GM21717 (cell line): ENCODE data around the gene CACNB2.

Experiments used
- ATAC-seq: cut with Tn5 transposase; IDR thresholded peaks from one replicate; pipeline ENCODE4 v1.9.1; 2021; ENCODE audit warnings: mild to moderate bottlenecking, moderate library complexity; ENCODE audit not compliant: unreplicated experiment

CACNB2 gene

DNA sequence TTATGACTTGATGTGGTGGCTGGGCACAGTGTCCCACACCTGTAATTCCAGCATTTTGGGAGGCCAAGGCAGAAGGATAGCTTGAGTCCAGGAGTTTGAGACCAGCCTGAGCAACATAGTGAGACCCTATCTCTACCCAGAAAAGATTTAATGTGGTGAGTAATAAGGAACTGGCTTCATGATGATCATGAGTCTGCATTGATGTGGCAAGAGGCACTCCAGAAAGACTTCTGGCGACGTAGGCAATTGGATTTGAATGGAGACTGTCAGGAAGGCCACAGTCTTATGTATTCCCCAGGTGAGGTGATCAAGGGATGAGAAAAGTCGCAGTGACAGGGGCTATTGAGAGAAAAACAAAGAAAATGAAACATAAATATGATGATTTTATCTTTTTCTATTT, 138.0 kb downstream of the CACNB2 start:
- ATAC-seq: no peak

DNA sequence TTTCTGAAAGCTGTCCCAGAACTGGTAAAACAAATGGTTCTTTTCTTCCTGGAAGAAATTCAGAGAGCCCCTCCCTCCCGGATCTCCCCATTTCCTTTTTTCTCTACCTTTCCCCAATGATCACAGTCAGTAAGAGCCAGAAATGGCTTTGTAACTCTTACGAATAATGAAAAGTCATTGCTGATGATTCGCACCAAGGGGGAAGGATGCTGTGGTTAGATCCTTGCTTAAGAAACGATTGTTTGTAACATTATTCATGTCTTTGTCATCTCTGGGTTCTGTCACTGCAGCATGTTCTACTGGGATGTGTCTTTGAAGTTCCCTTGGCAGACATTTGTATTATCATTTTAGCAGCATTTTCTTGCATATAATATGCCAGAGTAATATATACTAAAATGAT, 138.9 kb downstream of the CACNB2 start:
- ATAC-seq: no peak

DNA sequence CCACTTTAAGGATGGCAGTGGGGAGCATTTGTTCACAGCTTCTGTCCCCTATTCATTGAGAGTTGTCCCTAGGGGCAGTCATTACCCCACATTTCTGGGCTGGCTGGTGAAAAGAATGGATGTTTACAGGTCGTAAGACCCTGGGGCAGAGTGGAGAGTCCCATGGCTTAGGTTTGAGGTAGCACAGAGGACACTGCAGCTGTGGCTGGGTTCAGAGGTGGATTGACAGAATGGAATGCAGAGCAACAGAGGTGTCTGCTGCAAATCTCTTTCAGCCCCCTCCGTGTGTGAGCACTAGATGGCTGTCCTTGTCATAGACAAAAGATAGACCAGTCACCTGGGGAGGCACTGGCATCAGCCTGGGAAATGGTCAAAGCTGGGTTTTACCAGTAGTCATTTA, 141.9 kb downstream of the CACNB2 start:
- no peak for ATAC-seq

DNA sequence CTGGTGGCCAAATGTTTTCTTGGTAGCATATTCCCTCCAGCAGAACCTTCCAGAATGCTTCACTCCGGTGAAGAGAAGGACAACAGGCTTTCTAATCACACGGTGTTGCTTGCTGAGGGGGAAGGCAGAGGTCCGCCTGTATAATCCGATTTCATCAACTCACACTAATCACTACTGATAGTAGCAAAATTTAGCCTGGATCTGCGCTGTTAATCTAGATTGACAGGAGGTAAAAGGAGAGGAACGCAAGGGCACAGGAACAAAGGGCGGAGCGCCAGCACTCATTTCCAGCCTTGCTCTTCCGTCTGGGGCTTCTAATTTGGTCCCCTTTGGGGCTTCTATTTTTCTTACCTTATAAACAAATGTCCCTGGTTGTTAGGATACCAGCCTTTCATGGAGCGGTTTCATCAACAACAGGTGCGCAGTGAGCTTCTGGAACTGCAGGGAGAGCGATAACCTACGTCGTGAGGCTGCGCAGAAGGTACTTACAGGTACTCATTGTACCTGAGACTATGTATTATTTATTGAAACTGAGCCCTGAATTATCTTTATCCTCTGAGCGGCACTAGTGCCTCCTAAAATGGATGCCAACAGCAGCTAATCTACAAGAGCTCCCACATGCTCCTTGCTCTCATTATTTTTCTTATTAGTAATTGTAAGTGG, 150.6 kb downstream of the CACNB2 start:
- ATAC-seq: no peak

DNA sequence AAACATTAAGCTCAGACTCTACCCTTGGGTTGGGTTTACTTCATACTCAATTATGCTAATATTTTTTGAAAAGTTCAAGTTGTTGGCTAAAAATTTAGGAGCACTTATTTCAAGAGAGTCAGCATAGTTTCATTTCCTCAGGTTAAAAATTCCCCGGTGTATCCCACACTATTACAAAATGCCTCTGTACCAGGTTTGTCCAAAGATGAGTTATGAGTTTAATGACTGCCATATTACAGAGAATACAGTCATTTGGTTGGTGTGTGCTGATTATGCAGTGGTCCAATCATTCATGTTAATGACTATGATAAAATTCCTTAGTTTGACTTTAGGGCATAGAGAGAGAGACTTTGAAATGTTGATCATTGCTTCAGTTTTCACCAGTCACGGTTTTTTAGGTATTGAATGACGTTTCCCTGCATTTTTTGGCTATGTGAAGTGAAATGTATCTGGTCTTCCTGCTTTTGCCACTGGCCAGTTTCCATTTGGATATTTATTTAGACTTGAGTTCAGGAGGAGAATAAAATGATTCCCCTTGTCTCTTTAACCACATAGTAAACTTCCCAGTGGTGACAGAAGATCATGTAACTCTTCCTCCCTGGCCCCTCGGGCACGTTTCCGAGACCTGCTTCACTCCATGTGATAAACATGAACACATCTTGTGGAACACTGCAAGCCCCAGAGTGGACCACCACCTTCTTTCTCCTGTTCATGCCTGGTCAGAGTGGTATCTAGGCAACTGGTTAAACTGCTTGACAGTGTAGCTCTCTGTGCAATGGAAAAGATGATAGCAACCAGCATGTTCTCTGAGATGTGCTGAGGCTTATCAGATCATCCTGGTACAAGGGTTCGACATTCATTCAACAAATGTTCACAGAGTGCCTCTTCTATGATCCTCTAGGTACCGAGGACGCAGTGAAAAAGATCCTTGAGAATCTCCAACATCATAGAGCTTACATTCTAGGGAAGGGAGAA, 153.6 kb downstream of the CACNB2 start:
- peak; percentile 61 for ATAC-seq

DNA sequence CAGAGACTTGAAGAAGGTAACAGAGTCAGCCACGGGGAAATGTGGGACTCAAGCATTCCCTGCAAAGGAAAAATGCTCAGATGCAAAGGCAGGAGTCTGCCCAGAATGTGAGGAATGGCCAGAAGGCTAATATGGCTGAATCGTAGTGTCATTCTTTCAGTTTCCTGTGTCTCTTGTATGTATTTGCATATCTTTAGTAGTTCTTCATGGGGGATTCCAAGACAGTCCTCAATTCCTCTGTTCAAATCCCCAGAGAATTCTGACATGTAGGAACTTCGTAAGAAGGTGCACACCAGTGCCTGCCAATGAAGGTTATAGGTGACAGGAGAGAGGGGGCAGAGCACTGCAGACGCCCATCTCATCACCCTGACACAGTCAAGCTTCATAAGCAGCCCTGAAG, 154.4 kb downstream of the CACNB2 start:
- ATAC-seq: no peak

DNA sequence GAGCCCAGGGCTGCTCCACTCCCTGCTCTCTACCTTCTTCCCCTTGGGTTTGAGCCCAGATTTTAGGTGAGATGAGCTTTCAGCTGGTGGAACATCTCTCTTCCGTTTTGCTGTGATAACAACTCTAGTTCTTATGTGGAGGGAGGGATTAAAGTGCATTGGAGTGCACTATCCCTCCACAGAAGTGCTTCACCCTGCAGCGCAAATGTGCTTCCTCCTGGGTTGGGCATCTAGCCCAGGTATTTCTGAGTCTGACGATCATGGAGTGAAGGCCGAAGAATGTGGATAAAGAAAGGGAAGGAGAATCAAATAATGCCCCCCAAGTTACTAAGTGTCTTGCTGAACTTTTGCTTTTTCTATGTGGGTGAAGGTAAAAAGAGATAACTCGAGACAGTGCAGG, 157.4 kb downstream of the CACNB2 start:
- no peak for ATAC-seq

DNA sequence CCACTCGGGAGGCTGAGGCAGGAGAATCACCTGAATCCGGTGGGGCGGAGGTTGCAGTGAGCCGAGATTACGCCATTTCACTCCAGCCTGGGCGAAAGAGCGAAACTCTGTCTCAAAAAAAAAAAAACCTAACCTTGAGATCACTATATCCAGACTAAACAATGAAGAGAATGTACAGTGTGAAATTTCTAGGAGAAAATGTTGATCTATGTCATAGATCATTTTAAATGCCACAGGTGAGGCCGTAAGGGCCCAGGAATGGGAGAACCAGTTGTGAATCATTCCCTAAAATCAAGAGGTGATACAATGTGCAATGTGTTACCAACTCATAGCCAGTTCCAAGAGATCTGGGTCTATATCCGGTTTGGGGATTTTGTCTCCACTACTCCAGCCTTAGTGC, 158.0 kb downstream of the CACNB2 start:
- no peak for ATAC-seq

DNA sequence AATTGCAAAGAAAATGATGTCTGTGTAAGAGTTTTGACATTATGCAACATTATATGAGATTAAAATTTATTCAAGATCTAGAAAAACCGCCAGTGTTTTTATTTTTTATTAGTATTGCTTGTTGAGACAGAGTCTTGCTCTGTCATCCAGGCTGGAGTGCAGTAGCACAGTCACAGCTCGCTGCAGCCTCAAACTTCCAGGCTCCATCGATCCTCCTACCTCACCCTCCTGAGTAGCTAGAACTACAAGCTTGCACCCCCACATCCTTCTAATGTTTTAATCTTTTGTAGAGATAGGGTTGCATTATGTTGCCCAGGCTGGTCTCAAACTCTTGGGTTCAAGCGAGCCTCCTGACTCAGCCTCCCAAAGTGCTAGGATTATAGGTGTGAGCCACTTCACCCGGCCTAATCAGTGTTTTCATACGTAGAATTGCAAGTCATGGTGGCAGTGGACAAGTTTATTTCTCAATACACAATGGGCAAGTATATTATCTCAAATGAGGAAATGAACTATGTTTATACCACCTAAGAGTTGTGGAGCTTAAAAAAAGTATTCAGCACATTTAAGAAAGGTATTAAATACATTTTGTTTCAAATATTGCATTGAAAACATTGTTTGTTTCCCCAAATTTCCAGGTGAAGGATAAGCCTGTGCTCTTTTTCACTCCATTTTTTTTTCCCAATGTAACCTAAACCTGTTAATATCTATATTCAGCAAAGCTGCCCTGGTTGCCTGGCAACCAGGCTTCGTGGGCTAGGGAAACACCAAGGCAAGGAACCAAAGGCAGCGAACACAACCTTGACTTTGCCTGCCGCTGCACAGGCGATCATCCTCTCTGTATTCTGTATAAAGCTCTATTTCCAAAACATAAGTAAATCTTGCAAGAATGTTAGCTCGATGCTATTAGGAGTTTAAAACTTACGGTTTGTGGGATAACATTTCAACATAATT, 163.9 kb downstream of the CACNB2 start:
- ATAC-seq: no peak

DNA sequence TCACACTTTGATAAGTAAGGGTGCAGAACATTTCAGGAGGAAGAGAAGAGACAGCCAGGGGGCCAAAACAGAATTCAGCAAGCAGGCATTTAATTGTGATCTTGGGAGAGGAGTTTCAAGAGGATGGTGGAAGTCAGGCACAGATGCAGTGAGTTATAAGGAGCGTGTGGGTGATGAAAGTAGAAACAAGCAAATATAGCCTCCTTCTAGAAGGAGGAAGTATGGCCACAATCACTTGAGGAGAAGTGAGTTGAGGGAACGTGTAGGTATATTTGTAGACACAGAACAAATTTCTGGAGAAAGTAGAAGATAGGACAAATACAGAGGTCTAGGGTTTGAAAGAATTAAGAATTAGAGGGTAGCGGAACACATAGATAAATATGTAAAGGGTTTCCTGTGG, 165.8 kb downstream of the CACNB2 start:
- no peak for ATAC-seq

DNA sequence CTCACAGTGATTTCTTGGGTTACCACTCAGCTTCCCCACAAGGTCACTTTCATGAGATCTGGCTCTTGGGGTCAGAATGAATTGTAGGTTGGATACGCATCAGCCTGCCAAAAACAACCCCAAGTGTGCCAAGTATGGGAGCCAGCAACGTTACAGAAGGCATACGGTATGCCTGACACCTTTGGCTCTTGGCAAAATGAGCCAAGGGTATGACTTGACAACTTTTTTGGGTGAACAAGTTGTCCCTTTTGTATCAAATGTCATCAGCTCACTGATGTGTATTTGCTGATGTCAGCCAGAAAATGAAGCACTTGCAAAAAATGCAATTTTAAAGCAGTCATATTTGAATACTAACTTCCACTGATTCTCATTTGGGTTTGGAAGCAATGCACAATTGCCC, 168.4 kb downstream of the CACNB2 start:
- no peak for ATAC-seq

DNA sequence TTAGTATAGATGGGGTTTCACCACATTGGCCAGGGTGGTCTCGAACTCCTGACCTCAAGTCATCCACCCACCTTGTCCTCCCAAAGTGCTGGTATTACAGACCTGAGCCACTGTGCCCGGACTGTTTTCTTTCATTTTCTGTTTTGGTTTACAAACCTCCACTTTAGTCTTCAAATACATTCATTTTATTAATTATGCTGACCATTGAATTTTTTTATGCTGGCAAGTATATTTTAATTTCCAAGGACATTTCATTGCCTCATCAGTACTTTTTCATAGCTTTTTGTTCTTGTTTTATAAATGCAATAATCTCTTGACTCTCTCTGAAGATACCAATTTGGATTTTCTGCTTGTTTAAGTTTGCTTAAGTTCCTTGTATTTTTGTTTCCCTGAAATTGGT, 170.5 kb downstream of the CACNB2 start:
- ATAC-seq: no peak

DNA sequence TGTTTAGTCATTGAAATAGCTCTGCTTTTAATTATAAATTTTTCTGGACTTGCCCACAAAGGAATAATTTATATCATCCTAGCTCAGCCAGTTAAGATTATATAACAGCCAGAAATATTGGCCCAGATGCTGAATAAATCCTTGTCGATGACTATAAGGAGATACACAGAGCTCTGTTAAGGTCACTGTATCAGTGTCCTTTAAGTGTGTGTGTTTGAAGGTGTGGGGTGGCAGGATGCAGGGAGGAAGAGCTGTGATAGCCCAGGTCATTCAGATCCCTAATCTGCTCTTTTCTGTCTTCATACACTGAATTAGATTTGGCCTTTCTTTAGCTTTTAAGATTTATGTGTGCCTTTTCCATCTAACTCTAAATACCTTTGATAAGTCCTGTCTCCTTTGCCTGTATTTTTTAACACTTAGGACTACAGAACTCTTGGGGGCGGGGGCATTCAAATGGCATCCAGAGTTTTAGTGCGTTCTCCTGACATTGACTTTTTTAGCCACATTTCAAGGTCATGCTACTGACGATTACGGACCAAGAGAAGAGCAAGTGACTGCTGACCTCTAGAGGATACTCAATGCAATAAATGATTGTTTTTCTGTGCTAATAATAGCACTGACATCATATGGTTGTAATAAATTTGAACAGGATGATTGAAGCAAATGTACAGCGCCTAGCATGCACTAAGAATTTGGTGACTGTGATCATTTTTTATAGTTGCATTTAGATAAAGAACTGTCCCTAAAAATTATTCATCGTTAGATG, 172.3 kb downstream of the CACNB2 start:
- peak; percentile 85 for ATAC-seq

DNA sequence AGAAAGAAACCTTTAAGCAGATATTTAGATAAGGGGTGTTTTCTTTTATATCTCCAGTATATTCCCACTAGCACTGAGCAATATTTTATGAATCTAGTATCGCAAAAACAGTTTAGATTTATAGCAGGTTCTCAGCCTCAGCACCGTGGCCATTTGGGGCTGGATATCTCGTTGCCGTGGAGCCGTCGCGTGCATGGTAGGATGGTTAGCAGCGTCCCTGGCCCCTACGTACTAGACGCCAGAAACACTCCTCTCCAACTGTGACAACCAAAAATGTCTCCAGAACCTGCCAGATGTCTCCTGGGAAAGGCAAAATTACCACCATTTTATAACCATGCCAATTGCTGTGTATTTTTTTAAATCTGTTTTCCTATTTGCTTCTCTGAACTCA, 172.9 kb downstream of the CACNB2 start:
- no peak for ATAC-seq

DNA sequence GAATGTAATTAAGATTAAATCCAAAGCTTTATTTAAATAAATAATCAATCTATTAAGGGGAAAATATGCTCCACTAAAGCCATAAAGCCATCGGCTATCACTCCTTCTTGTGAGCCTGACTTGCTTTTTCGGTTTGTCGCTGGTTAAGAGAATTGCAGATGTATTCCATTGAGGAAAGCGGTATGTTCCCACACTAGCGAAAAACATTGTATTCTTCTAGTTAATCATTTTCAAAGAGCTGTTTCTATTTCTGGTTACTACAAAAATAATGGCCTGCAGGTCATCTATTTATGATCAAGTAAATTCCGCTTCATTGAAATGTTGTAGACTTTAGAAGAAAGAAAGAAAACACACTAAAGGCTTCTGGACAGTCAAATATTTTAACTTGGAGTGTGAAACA, 173.4 kb downstream of the CACNB2 start:
- ATAC-seq: no peak

DNA sequence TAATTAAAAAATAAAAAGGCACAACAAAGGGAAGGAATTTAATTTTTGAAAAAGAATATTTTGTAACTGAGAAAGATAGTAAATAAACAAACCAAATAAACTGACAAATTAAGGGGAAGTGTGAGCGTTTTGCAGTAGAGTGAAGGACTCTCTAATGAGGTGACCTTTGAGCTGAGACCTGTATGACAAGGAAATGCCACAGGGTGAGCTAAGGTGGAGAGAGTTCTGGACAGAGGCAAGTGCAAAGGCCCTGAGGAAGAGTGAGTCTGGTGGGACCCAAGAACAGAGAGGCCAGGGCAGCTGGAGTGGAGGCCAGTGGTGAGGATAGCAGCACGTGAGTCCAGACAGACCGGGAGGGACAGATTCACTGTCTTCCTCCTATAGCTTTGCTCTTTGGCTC, 179.4 kb downstream of the CACNB2 start:
- ATAC-seq: no peak

DNA sequence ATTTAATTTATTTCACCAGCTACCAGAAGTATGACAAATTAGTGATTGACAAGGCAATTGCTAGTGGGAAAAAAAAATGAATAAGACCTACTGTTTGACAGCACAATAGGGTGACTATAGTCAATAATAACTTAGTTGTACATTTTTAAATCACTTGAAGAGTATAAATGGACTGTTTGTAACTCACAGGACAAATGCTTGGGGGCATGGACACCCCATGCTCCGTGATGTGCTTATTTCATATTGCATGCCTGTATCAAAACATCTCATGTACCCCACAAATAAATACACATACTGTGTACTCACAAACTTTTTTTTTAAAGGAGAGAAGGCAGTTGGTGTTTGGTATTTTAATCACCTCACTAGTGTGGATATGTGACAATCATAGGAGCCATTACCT, 181.1 kb downstream of the CACNB2 start:
- ATAC-seq: no peak

DNA sequence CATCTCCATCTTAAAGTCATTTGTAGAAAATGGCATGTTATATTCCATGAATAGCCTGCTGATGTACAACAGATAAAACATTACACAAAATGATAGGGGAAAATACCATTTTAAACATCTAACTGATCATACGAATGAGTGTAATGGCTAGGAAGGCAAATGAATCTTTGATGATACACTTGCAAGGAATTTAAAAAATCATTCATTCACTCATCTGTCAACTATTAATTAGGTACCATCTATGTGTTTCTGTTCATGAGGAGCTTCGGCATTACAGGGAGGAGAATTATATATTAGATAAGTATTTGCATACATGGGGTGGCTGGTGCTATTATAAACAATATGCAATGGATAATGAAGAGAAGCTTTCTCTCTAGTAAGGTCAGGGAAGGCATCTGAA, 183.7 kb downstream of the CACNB2 start:
- ATAC-seq: no peak

DNA sequence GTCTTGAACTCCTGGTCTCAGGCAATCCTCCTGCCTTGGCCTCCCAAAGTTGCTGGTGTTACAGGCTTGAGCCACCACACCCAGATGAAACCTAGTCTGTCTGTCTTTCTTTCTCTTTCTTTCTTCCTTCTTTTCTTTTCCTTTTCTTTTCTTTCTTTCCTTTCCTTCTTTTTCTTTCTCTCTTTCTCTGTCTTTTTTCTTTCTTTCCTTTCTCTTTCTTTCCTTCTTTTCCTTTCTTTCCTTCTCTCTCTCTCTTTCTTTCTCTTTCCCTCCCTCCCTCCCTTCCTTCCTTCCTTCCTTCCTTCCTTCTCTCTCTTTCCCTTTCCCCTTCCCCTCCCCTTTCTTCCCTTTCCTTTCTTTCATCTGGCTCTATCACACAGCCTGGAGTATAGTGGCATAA, 185.2 kb downstream of the CACNB2 start:
- ATAC-seq: no peak

DNA sequence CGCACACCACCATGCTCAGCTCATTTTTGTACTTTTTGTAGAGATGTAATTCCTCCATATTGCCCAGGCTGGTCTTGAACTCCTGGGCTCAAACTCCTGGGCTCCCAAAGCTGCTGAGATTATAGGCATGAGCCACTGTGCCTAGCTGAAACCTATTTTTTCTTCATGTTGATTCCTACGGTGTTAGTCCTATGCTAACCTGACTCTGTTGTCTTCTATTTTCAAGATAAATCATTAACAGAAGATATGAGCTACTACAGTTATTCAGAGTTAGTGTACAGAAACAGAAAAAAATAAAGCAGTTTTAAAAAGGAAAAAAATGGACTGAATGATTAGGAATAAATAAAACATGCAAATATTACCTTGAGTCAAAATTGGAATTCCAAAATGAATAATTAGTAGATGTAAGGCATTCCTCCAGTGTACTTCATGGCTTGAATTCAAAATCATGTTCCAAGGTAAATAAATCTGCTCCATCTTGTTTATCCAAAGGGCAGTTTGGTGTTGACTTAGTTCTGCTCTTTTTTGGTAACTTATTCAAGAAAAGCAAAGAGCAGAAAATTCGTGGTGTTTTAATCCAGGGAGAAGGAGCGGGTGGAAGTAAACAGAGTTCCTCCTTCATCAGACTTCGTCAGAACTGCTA, 185.8 kb downstream of the CACNB2 start:
- ATAC-seq: no peak
